ENCODE data around the gene GAB3.

DNA sequence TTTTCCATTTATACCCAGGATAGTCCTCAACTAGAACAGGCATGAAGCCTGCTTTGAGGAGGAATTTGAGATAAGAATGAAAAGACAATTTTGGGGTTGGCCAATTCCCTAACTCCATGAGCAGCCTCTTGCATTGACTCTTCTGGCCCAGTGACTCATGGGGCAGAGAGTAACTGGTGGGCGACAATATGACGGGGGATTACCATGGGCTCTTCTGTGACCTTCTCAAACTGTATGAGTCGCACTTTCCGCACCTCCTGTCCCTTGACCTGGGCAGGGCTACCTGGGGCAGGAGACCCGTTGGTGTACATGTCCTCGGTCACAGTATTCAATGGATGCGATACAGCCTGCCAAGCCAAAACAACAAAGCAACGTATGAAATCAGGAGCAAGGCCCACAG is 41.1 kb upstream of the GAB3 start:
- TF ChIP-seq, protein P1, sequence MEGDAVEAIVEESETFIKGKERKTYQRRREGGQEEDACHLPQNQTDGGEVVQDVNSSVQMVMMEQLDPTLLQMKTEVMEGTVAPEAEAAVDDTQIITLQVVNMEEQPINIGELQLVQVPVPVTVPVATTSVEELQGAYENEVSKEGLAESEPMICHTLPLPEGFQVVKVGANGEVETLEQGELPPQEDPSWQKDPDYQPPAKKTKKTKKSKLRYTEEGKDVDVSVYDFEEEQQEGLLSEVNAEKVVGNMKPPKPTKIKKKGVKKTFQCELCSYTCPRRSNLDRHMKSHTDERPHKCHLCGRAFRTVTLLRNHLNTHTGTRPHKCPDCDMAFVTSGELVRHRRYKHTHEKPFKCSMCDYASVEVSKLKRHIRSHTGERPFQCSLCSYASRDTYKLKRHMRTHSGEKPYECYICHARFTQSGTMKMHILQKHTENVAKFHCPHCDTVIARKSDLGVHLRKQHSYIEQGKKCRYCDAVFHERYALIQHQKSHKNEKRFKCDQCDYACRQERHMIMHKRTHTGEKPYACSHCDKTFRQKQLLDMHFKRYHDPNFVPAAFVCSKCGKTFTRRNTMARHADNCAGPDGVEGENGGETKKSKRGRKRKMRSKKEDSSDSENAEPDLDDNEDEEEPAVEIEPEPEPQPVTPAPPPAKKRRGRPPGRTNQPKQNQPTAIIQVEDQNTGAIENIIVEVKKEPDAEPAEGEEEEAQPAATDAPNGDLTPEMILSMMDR (IDR thresholded peaks at IDR 0.05; ENCODE audit: low read length) = no peak
- no peak for TF ChIP-seq EZH2 (IDR thresholded peaks at IDR 0.05; ENCODE audit: borderline replicate concordance, low read length)
